HG03432 (cell line): ENCODE results near the gene DLGAP3.

ENCODE experiments used
- ATAC-seq: cut with Tn5 transposase; IDR thresholded peaks from one replicate; pipeline ENCODE4 v1.9.1; 2021; ENCODE audit warnings: mild to moderate bottlenecking, moderate library complexity; ENCODE audit not compliant: unreplicated experiment

The DLGAP3 gene

DNA sequence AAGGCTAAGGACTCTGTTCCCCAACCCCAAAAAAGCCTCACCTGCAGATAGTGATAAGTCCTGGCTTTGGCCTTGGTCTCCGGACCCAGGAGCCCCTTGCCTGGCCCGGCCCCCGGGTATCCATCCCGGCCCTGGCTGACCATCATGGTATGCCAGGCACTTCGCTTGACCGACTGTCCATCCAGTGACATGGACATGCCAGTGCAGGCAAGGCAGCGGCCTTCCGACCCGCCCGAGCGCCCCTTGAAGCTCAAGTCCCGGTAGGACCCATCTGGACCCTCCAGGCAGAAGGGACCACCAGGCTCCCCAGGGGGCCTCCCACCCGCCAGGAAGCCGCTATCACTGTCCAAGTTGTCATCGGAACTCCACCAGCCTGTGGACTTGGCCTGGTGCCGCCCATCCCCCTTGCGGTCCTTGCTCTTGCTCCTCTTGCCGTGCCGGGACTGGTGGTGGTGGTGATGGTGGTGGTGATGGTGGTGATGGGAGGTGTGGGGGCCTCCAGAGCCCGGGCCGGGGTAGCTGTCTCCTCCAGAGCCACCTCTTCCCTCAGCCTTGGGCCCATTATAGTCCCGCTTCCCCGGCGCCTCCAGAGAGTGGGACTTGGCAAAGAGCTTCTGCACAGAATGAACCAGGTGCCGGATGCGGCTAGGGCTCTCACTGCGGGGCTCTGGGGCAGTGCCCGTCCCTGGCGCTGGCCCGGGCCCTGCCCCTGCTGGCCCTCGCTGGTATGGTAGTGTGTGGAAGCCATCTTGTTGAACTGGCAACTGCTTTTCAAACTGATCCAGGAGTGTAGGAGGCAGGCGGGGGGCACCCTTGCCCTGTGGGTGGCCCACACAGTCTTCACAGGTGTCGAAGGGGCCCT lies 25.0 kb downstream of the DLGAP3 start:
- ATAC-seq = no peak

DNA sequence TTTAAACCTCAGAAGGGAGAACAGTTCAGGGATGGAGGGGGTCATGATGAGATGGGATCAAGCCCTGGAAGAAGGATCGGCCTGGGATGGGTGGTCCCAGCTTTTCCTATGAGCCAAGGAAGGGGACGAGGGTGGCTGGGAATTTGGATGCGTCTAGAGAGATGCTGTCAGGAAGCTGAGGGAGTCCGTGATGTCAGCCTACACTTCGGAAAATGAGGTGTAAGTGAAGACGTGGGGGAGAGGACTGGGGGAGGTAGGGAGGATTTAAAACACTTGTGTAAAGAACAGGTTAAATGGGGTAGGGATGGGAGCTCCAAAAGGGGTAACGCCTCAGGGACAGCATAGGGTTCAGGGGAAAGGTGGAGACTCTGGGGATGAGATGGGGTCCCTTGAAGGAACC lies 27.5 kb downstream of the DLGAP3 start:
- no peak for ATAC-seq

DNA sequence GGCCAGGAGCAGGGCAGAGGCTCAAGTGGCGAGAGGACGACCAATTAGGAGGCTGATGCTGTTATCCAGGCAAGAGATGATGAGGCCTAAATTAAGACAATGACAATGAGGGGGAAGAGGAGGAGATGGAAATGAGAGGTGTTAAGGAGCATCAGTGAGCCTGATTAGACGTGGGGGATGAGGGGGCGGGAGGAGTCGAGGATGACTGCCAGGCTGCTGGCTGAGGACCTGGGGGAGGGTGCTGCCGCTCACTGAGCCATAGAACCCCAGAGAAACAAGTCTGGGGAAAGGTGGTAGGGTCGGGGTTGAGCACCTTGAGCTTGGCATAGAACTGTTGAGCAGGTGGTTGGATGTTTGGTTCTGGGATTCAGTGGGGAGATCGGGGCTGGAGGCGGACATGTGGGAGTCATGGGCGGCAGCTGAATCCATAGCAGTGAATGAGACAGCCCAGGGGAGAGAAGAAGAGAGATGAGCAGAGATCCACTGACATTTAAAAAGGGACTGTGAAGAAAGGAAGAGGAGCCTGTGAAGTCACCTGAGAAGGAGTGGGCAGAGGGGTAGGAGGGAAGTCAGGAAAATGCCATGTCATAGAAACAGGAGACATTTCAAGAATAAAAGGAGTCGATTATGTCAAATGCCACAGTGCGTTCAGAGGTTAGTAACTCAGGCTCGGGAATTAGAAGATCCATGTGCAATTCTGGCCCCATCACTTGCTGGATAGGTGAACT lies 28.5 kb downstream of the DLGAP3 start:
- ATAC-seq = no peak

DNA sequence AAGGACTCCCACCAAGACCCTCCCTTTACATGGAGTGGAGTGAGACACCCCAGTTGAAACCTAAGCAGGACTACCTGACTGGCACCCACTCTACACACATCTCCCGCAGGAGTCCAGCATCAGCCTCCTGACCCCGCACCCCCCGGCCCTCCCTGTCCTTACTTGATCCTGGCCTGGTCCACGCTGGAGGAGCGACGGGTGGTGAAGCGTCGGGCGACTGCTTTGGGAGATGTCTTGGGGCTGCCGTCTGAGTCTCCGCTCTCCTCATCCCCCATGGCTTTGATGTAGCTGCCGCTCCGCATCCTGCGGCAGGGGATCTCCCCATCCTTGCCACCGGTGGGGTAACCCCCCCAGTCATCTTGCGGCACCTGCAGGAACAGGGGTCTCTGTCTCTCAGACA lies 29.5 kb downstream of the DLGAP3 start:
- ATAC-seq = no peak

DNA sequence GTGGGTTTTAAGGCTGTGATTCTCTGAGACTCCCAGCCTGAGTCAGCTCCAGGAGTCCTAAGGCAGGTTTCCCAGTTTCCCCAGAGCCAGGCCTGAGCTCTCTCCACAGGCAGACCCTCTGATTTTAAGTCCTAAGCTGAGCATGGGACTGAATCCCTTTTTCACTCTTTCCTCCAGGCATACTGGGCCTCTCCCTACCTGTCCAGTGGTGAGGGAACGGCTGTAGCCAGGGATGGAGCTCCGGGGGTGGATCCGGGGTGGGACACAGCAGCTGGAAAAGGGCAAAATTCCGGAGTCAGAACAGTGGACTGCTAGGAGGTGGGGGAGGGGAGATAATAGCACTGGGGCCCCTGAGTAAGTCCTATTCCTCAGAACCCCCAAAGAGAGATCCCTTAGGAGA lies 30.0 kb downstream of the DLGAP3 start:
- no peak for ATAC-seq

DNA sequence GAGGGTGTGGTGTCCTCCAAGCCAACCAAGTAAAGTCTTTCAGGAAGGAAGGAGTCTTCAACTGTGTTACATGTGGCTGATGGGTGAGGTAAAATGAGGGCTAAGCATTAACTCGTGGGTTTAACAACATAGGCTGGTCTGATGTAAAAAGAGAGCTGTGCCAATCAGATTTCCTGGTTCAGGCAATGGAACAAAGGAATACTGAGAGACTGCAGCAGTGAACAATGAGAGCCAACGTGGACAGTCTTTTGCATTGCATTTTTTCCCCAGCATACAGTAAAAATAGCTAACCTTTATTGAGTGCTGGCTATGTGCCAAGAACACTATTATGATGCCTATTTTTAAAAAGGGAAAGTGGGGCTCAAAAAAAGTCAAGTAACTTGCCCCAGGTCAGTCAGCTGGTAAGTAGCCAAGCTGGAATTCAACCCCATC lies 31.1 kb downstream of the DLGAP3 start:
- no peak for ATAC-seq

DNA sequence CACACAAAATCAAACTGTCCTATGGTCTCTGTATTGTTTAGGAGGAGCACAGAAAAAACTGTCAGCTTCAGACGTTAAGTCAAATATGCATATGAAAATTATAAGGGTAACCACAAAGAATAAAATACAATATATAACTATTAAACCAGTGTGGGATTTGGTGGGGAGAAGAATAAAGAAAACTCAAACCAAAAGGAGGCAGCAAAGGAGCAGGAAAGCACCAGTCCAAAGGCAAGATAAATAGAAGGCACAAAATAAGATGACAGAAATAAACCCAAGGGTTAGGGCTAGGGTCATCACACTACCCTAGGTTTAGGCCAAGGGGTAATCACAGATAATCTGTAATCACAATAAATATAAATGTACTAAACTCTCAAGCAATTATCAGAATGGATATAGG lies 32.8 kb downstream of the DLGAP3 start:
- no peak for ATAC-seq

DNA sequence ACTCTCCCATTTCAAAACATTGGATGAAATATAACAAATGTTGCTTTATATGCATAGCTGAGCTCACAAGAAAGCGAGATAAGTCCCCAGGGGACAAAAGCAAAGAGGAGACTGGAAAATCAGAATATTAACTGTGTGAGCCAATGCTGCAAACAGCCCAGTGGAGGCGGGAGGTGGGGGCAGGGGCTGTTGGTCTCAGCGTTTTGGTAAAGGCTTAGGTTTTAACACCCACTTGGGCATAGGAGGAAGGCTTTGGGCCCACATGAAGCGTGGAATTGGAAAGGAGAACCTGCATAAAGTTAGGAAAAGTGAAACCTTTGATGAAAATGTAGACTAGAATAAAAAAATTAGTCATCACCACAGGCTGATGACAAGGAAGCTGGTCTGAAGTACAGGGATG lies 39.7 kb downstream of the DLGAP3 start:
- ATAC-seq = no peak

DNA sequence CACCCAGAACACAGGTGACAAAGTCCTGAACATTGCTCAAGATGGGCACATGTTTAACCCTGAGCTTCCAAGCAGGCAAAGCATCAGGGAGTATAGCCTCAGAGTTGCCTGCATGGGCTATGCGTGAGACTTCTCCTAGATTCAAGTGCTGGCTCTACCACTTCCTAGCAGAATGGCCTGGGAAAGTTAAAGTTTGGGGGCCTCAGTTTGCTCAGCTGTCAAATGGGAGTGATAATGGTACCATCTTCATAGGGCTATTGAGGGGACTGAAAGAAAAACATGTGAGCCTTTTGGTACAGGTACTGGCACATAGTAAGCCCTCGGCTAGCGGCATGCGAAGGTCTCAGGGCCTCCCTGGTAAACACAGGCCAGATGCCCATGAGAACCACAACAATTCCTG lies 41.9 kb downstream of the DLGAP3 start:
- ATAC-seq = no peak

DNA sequence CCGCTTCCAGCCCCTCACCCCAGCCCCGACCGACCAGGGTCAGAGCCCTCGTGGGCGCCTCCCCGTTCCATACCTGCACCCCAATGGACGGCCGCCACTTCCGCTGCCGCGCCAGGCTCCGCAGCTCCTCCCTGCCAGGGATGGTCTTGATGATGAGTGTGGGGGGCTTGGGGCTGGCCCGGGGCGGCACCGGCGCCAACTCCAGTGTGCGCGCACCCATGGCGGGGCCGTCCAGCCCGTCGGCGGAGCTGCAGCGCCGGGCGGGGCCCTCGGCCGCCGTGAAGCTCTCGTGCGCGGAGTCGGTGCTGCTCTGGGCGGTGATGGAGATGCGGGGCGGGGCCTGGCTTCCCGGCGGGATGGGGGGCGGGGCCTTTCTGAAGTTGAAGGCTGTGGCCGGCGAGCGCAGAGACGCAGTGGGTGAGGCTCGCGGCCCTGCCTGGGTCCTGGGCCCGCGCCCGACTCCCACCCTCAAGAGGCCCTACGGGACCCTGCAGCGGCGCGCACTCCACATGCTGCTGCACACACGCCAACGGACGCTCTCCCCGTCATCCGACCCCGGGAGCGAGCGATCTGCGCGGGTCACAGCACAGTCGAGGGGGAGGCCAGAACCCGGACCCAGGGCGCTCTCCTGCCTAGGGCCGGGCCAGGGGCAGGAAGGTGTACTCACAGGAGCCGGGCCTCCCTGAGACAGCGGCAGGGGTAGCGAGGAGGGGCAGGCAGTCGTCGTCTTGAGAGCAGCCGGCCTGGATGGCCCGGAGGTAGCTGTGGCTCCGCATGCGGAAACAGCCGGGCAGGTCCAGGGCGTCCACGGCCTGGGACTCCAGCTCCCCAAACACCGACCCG lies 43.8 kb downstream of the DLGAP3 start:
- no peak for ATAC-seq

DNA sequence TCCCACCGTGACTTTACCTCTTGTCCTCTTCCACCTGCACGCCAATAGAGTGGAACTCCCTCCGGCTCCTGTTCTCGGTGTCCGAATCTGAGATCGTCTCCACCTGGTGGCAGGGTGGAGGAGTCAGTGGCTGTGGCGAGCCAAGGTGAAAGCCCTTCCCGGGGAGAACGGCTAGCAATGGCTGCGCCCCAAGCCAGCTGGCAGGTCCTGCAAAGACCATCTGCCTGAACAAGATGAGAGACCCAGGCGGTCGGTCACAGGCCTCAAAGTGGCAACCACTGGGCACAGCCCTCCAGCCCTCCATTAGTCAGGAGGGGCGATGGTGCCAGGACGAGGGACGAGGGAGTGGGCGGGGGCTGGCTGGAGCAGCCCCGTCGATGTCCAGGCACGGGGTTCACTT lies 44.5 kb downstream of the DLGAP3 start:
- ATAC-seq = no peak

DNA sequence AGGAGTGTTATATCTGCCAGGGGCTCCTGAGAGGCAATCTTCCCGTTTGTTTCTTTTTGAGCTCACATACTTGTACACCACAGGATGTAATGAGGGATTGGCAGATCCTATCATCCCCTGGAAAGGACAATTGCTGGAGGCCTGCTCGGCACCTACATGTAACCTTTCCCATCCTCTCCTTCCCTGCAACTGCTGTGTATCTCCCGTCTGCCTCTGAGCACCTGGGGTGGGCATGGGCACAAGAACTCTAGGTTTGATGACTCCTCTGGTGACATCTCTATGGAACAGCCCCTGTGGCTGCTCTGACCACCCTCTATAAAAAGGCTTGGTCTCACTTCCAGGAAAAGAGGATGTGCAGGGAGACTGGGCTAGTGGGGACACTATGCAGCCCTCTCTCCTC lies 44.9 kb downstream of the DLGAP3 start:
- ATAC-seq = no peak

DNA sequence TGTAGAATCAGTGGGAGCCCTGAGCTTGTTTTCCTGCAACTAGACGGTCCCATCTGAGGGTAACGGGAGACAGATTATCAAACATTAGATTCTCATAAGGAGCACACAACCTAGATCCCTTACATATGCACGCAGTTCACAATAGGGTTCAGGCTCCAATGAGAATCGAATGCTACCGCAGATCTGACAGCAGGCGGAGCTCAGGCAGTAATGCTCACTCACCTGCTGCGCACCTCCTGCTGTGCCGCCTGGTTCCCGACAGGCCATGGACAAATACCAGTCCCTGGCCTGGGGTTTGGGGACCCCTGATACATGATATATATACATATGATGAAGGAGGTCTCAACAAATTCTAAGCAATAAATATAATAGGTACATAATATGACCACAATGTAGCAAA lies 50.2 kb downstream of the DLGAP3 start:
- ATAC-seq = no peak

DNA sequence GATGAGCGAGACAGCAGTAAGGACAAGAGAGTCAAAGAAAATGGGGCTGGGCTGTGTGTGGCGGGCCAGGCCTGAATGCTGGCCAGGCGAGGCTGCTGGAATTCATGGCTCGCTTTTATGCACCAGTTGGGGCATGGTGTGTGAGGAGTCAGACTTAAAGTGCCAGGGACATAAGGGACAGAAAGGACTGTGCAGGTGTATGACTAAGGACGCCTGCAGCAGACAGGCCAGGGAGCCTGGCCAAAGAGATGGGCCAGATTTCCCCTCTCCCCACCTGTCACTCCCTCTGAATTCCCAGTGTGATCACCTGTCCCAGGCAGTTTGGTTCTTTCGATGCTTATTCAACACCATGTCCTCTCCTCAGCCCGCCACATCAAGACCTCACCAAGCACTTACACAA lies 53.0 kb downstream of the DLGAP3 start:
- ATAC-seq = no peak

DNA sequence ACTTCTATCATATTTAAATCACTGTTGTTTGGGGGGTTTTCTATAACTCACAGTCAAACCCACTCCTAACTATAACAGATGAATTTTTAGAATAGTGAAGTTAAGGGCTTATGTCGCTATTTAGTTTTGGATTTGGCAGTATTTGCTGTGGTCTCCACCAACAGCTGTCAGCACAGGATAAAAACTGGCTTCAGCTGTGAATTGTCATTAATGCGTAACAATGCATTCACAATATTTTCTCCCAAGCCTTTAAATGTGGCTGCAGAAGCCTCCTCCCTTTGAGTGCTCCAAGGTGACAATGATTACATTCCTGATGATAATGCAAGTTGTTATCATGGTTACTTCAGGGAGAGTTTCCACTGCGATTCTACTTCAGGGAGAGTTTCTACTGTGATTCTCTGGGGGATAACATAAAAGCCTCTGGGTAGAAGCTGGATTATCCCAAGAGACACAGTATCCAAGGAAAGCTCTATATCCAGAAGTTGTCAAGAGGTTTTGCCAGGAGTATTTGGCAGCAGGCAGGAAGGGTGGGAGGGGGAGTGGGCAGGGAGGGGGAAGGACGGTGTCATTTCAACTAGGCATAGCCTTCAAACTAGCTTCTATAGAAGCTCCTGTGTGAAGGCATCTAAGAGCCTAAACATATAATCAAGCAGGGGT lies 55.0 kb downstream of the DLGAP3 start:
- no peak for ATAC-seq

DNA sequence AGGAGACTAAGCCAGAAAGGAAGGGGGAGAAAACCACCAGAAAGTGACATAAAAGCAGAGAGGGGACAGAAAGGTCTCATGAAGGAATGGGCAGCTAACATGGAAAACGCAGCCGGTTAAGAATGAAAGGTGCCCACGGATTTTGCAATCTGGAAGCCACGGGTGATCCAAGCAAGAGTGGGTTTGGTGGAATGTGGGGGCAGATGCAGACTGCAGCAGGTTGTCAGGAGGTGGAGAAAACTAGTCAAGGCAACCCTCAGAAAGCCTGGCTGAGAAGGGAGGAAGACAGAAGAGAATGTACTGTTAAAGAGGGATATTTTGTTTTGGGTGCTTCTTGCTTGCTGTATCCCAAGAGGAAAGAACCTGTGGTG lies 57.3 kb downstream of the DLGAP3 start:
- ATAC-seq = no peak

DNA sequence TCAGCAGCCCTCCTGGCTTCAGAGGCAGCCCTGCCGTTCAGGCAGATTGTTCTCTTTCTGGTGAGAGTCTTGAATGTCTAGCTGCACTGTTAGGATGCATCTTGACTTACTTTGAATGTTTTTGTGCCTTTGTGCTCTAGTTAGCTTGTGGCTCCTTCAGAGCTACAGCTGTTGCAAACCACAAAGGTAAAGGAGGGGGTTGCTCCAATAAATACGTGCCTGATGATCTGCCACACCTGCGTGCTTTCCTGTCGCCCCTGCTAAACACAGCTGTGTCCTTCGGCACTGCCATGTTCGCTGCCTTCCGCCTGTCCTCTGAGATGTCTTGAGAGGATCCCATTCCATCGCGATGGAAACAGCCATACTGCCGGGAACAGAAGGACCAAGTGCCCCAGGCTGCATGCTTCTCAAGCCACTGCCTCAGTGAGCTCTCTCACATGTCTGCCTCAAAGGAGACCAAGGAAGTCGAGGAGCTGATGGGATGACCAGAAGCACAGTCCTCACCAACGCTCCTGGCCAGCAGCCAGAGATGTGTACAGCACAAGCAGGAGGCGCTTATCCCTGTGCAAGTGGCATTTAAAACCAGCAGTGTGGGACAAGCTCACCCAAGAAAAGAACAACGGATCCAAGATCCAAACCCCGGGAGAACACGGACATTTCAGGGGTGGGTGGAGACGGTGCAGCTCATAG lies 57.9 kb downstream of the DLGAP3 start:
- ATAC-seq = no peak

DNA sequence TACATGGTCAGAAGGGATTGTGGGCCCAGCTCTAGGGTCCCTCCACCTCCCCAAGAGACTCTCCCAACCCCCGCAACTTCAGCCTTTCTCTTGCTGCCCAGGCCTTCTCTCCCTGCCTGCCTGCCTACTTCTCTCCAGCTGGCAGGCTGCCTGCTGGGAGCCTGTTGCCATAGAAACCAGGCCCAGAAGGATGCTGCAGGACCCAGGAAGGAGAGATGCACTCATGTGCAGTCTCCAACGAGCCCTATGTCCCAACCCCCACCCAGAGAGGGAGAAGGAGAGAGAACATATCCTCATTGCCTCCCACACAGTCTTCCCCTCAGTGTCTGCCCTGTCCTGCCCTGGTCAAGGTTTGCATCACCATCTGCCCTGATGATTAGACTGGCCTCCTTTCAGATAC lies 59.1 kb downstream of the DLGAP3 start:
- ATAC-seq = no peak

DNA sequence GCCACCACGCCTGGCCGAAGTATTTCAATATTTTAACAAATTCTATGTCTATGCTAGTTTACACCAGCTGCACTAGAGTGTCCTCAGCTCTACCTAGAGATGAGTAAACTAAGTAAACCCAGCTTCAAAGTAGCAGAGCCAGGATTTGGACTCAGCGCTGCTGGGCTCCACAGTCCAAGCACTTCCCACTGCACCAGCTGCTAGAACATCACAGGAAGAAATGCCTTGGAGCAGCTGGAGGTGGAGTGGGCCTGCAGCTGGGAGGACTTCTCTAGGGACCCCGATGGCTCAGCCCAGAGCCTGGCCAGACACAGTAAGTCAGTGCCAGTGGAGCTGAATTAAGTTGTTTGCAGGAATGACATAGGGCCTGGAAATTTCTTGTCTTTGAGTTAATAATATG lies 59.7 kb downstream of the DLGAP3 start:
- ATAC-seq = no peak

DNA sequence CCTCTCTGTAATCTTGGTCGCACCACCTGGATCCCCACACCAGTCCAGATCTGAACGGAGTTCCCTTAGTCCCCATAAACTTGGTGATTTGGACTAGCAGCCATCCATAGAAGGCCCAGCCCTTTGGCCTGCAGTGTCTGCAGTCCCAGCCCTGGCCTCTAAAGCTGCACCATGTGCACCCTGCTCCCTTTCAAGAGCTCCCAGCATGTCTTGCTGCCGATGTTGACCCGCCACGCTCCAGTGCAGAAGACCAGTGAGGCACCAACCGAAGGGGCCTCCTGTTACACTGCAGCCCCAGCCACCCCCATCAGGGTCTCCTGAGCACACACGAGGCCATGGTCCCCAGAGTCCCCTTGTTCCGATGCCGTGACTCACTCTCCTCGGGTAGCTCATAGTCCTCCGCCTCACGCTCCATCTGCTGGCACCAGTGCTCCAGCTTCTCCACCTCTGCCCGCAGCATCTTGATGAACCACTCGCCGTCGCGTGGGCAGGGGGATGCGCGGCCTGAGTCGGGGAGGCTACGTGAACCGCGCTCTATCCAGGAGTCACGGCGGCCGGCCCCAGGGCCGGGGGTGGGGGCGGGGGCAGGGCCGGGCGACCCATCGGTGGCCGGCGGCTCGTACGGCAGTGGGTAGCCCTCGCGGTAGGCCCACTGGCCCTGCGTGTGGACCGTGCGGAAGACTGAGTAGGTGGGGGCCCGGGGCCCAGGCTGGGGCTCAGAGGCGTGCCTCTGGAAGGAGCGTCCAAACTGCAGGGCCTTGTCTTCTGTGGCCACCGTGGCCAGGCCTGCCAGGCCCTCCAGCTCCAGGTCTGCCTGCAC lies 61.0 kb downstream of the DLGAP3 start:
- no peak for ATAC-seq
